ENCODE measurements around the gene WASHC2A.
A peak's percentile ranks its signal among the peaks of the same experiment; 100 is the strongest.
"Not testable (repeated sequence)": the region's sequence is repeated elsewhere in the genome, so short reads cannot be mapped to it uniquely, and the experiment has no call there.

Gene WASHC2A

GRCh38 chr10:50055494-50056292, 12.1 kb upstream of the WASHC2A start:
- H3K4me3 Mint-ChIP-seq, H3K27me3 Mint-ChIP-seq, H3K4me1 Mint-ChIP-seq, H3K27ac Mint-ChIP-seq, H3K9me3 Mint-ChIP-seq, DNase-seq, CTCF ChIA-PET, H3K36me3 Mint-ChIP-seq: not testable (repeated sequence)

GRCh38 chr10:50056654-50057053, 11.1 kb upstream of the WASHC2A start:
- H3K36me3 Mint-ChIP-seq, H3K27me3 Mint-ChIP-seq, H3K4me1 Mint-ChIP-seq, H3K9me3 Mint-ChIP-seq, CTCF ChIA-PET, H3K27ac Mint-ChIP-seq, H3K4me3 Mint-ChIP-seq, DNase-seq: not testable (repeated sequence)

GRCh38 chr10:50058727-50059126, 9.0 kb upstream of the WASHC2A start:
- not testable (repeated sequence) for H3K27ac Mint-ChIP-seq, H3K4me3 Mint-ChIP-seq, H3K27me3 Mint-ChIP-seq, H3K36me3 Mint-ChIP-seq, DNase-seq, H3K9me3 Mint-ChIP-seq, H3K4me1 Mint-ChIP-seq
- CTCF ChIA-PET, result interaction anchor here (1.2 kb wide), 1 partner anchor 466 kb away, joined by 3 read pairs; no protein-coding TSS in a partner anchor

- H3K4me3 Mint-ChIP-seq, H3K27me3 Mint-ChIP-seq, H3K4me1 Mint-ChIP-seq, H3K9me3 Mint-ChIP-seq, H3K36me3 Mint-ChIP-seq, H3K27ac Mint-ChIP-seq, DNase-seq: not testable (repeated sequence)
- CTCF ChIA-PET, result interaction anchor here (1.2 kb wide), 1 partner anchor 467 kb away, joined by 3 read pairs; no protein-coding TSS in a partner anchor
These were observed 7.8 kb upstream of the WASHC2A start for GRCh38 chr10:50059946-50060345.

GRCh38 chr10:50061548-50061947, 6.2 kb upstream of the WASHC2A start:
- H3K4me3 Mint-ChIP-seq, H3K27me3 Mint-ChIP-seq, H3K27ac Mint-ChIP-seq, H3K36me3 Mint-ChIP-seq, H3K4me1 Mint-ChIP-seq, H3K9me3 Mint-ChIP-seq, DNase-seq, CTCF ChIA-PET: not testable (repeated sequence)

GRCh38 chr10:50063100-50063499, 4.7 kb upstream of the WASHC2A start:
- Mint-ChIP-seq H3K27ac (no peak overlapping the region), H3K9me3 (no peaks in the 10 kb centered on the region), H3K36me3 (no peaks in the 10 kb centered on the region), H3K27me3 (peaks cover 4% of the 10 kb centered on the region), H3K4me1 (peaks cover 8% of the 10 kb centered on the region), H3K4me3 (no peak overlapping the region)
- DNase-seq, result no peak
- CTCF ChIA-PET, result no interaction called here

- H3K9me3 Mint-ChIP-seq, H3K27me3 Mint-ChIP-seq, DNase-seq, H3K36me3 Mint-ChIP-seq: not testable (repeated sequence)
- Mint-ChIP-seq H3K27ac (peak overlapping the region; percentile 62), H3K4me3 (peak overlapping the region; percentile 76), H3K4me1 (peaks cover 19% of the 10 kb centered on the region)
- CTCF ChIA-PET, result interaction anchor here (0.6 kb wide), 1 partner anchor 302 kb away, joined by 3 read pairs; no protein-coding TSS in a partner anchor
These were observed 552 bp downstream of the WASHC2A start for GRCh38 chr10:50068352-50068659.

- H3K4me1 Mint-ChIP-seq, H3K27ac Mint-ChIP-seq, H3K27me3 Mint-ChIP-seq, H3K4me3 Mint-ChIP-seq, H3K9me3 Mint-ChIP-seq, H3K36me3 Mint-ChIP-seq, DNase-seq, CTCF ChIA-PET: not testable (repeated sequence)
These were observed 7.4 kb downstream of the WASHC2A start for GRCh38 chr10:50075139-50075538.

- DNase-seq, H3K27me3 Mint-ChIP-seq, CTCF ChIA-PET, H3K9me3 Mint-ChIP-seq, H3K36me3 Mint-ChIP-seq, H3K4me1 Mint-ChIP-seq, H3K4me3 Mint-ChIP-seq, H3K27ac Mint-ChIP-seq: not testable (repeated sequence)
These were observed 7.8 kb downstream of the WASHC2A start for GRCh38 chr10:50075544-50075943.

- DNase-seq, CTCF ChIA-PET, H3K27ac Mint-ChIP-seq, H3K4me1 Mint-ChIP-seq, H3K9me3 Mint-ChIP-seq, H3K4me3 Mint-ChIP-seq, H3K27me3 Mint-ChIP-seq, H3K36me3 Mint-ChIP-seq: not testable (repeated sequence)
These were observed 23.6 kb downstream of the WASHC2A start for GRCh38 chr10:50091304-50091703.

- H3K9me3 Mint-ChIP-seq, H3K4me3 Mint-ChIP-seq, H3K27ac Mint-ChIP-seq, H3K4me1 Mint-ChIP-seq, H3K27me3 Mint-ChIP-seq, CTCF ChIA-PET, DNase-seq, H3K36me3 Mint-ChIP-seq: not testable (repeated sequence)
These were observed 25.2 kb downstream of the WASHC2A start for GRCh38 chr10:50092928-50093327.

GRCh38 chr10:50094630-50095029, 26.9 kb downstream of the WASHC2A start:
- CTCF ChIA-PET, H3K27ac Mint-ChIP-seq, H3K36me3 Mint-ChIP-seq, DNase-seq, H3K9me3 Mint-ChIP-seq, H3K27me3 Mint-ChIP-seq, H3K4me1 Mint-ChIP-seq, H3K4me3 Mint-ChIP-seq: not testable (repeated sequence)

GRCh38 chr10:50095402-50095801, 27.6 kb downstream of the WASHC2A start:
- H3K9me3 Mint-ChIP-seq, DNase-seq, H3K4me3 Mint-ChIP-seq, H3K4me1 Mint-ChIP-seq, CTCF ChIA-PET, H3K27me3 Mint-ChIP-seq, H3K36me3 Mint-ChIP-seq, H3K27ac Mint-ChIP-seq: not testable (repeated sequence)

- CTCF ChIA-PET, H3K9me3 Mint-ChIP-seq, H3K4me3 Mint-ChIP-seq, H3K4me1 Mint-ChIP-seq, H3K27ac Mint-ChIP-seq, H3K27me3 Mint-ChIP-seq, DNase-seq, H3K36me3 Mint-ChIP-seq: not testable (repeated sequence)
These were observed 29.0 kb downstream of the WASHC2A start for GRCh38 chr10:50096722-50097121.

GRCh38 chr10:50098645-50099044, 30.9 kb downstream of the WASHC2A start:
- H3K4me1 Mint-ChIP-seq, CTCF ChIA-PET, H3K27ac Mint-ChIP-seq, H3K4me3 Mint-ChIP-seq, H3K27me3 Mint-ChIP-seq, H3K9me3 Mint-ChIP-seq, DNase-seq, H3K36me3 Mint-ChIP-seq: not testable (repeated sequence)

GRCh38 chr10:50101139-50101582, 33.4 kb downstream of the WASHC2A start:
- CTCF ChIA-PET, H3K9me3 Mint-ChIP-seq, H3K36me3 Mint-ChIP-seq, H3K4me1 Mint-ChIP-seq, H3K27me3 Mint-ChIP-seq, H3K27ac Mint-ChIP-seq, DNase-seq, H3K4me3 Mint-ChIP-seq: not testable (repeated sequence)
